Astrocyte (in vitro differentiated cells and primary cell): ENCODE results near the gene RAD51AP2. TPM values are rescaled to one million over a fixed set of nuclear protein-coding genes. Genes with fewer than 3 reads are reported as not detected.
A peak's percentile ranks its signal among the peaks of the same experiment; 100 is the strongest.

Experiments
- DNase-seq: peaks from one replicate; pipeline ENCODE4 v3.0.0-alpha.2; 2010; ENCODE audit warnings: low read depth
- FAIRE-seq: peaks from 2 replicates; lab custom pipeline; 2011; peaks lifted over from hg19 to GRCh38; lab: Jason Lieb, UNC
- H2AFZ ChIP-seq: 2 replicates; pipeline ENCODE4 v1.6.0; 2012; ENCODE audit warnings: low read depth, low read length, inconsistent platforms
- H3K27ac ChIP-seq: 2 replicates; pipeline ENCODE4 v1.5.1; 2011; ENCODE audit warnings: low read depth, low read length, inconsistent platforms
- H3K27me3 ChIP-seq: 2 replicates; pipeline ENCODE4 v1.6.0; 2011; ENCODE audit warnings: low read length, inconsistent platforms; ENCODE audit not compliant: insufficient read depth
- H3K36me3 ChIP-seq: 2 replicates; pipeline ENCODE4 v1.5.1; 2011; ENCODE audit warnings: low read length, inconsistent platforms; ENCODE audit not compliant: insufficient read depth
- H3K4me1 ChIP-seq: 2 replicates; pipeline ENCODE4 v1.5.1; 2011; ENCODE audit warnings: low read length, inconsistent platforms; ENCODE audit not compliant: insufficient read depth
- H3K4me2 ChIP-seq: 2 replicates; pipeline ENCODE4 v1.6.0; 2012; ENCODE audit warnings: low read length, inconsistent platforms
- H3K4me3 ChIP-seq: 2 replicates; pipeline ENCODE4 v1.5.1; 2011; ENCODE audit warnings: low read depth, mild to moderate bottlenecking, low read length, inconsistent platforms; ENCODE audit not compliant: insufficient read depth
- H3K79me2 ChIP-seq: 2 replicates; pipeline ENCODE4 v1.6.0; 2012; ENCODE audit warnings: mild to moderate bottlenecking, low read length, inconsistent platforms; ENCODE audit not compliant: insufficient read depth
- H3K9ac ChIP-seq: 2 replicates; pipeline ENCODE4 v1.6.0; 2012; ENCODE audit warnings: mild to moderate bottlenecking, low read length, inconsistent platforms
- H3K9me3 ChIP-seq: 2 replicates; pipeline ENCODE4 v1.5.1; 2012; ENCODE audit warnings: low read depth, mild to moderate bottlenecking, low read length, inconsistent platforms; ENCODE audit not compliant: insufficient read depth
- H4K20me1 ChIP-seq: 2 replicates; pipeline ENCODE4 v1.6.0; 2012; ENCODE audit warnings: low read length, inconsistent platforms; ENCODE audit not compliant: insufficient read depth
- H3K27ac Mint-ChIP-seq: one replicate; pipeline ENCODE4 v1.8.0; 2021; ENCODE audit warnings: mild to moderate bottlenecking, mixed read lengths; ENCODE audit not compliant: unreplicated experiment
- H3K27me3 Mint-ChIP-seq: one replicate; pipeline ENCODE4 v1.8.0; 2021; ENCODE audit warnings: low read depth, mixed read lengths; ENCODE audit not compliant: unreplicated experiment
- H3K36me3 Mint-ChIP-seq: one replicate; pipeline ENCODE4 v1.8.0; 2021; ENCODE audit warnings: low read depth, mixed read lengths; ENCODE audit not compliant: unreplicated experiment
- H3K4me1 Mint-ChIP-seq: one replicate; pipeline ENCODE4 v1.8.0; 2021; ENCODE audit warnings: low read depth, mixed read lengths; ENCODE audit not compliant: unreplicated experiment
- H3K4me3 Mint-ChIP-seq: one replicate; pipeline ENCODE4 v1.8.0; 2021; ENCODE audit warnings: mild to moderate bottlenecking, moderate library complexity, mixed read lengths; ENCODE audit not compliant: unreplicated experiment
- H3K9me3 Mint-ChIP-seq: one replicate; pipeline ENCODE4 v1.8.0; 2021; ENCODE audit warnings: mild to moderate bottlenecking, mixed read lengths; ENCODE audit not compliant: unreplicated experiment
- CTCF ChIP-seq: IDR thresholded peaks from 2 replicates; pipeline ENCODE4 v1.5.1; 2011; ENCODE audit warnings: low read depth, mild to moderate bottlenecking, inconsistent platforms, low read length, moderate library complexity; ENCODE audit not compliant: insufficient read depth
- EZH2 ChIP-seq: IDR thresholded peaks from 2 replicates; pipeline ENCODE4 v1.6.1; 2012; ENCODE audit warnings: mild to moderate bottlenecking, low read length, inconsistent platforms; ENCODE audit not compliant: insufficient read depth
- total RNA-seq: library from RNA; stranded (reverse); gene quantifications from 2 replicates; pipeline ENCODE4 v1.2.1, GENCODE V29; 2021

Gene RAD51AP2
- total RNA-seq, 1 donor from 2014 or later: not detected

DNA sequence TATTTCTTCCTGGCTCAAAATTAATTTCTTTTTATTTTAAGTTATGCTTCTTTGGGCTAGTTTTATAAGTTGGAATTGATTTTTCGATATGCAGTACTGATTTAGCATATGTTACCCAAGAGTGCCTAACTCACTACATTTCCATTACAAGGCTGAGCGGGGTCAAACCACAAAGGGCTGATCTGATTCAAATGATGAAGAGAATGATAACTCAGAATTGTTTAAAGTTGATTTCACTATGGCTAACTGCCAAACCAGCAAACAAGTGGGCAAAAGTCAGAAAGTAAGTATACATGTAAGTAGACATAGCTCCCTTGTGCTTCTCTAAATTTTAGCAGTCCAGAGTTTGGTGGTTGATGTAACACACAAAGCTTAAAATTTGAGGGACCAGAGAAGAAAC is 35.6 kb downstream of the RAD51AP2 start:
- no peaks in the 10 kb centered on the region for H3K79me2 ChIP-seq
- H3K27me3 ChIP-seq: no peaks in the 10 kb centered on the region
- no peaks in the 10 kb centered on the region for H3K27me3 Mint-ChIP-seq
- peaks cover 8% of the 10 kb centered on the region for H3K4me1 Mint-ChIP-seq
- H3K36me3 ChIP-seq: no peaks in the 10 kb centered on the region
- no peak overlapping the region for H3K4me2 ChIP-seq
- H3K4me3 Mint-ChIP-seq: no peak overlapping the region
- no peak overlapping the region for H2AFZ ChIP-seq
- no peaks in the 10 kb centered on the region for H4K20me1 ChIP-seq
- H3K27ac Mint-ChIP-seq: no peak overlapping the region
- no peak overlapping the region for H3K27ac ChIP-seq
- no peaks in the 10 kb centered on the region for H3K36me3 Mint-ChIP-seq
- FAIRE-seq (no peak), DNase-seq (peak; percentile 60)
- H3K4me1 ChIP-seq: no peaks in the 10 kb centered on the region
- H3K9me3 ChIP-seq: no peaks in the 10 kb centered on the region
- H3K9me3 Mint-ChIP-seq: no peaks in the 10 kb centered on the region
- no peak overlapping the region for H3K4me3 ChIP-seq
- no peak for TF ChIP-seq EZH2
- TF ChIP-seq CTCF: no peak
- H3K9ac ChIP-seq: no peak overlapping the region

DNA sequence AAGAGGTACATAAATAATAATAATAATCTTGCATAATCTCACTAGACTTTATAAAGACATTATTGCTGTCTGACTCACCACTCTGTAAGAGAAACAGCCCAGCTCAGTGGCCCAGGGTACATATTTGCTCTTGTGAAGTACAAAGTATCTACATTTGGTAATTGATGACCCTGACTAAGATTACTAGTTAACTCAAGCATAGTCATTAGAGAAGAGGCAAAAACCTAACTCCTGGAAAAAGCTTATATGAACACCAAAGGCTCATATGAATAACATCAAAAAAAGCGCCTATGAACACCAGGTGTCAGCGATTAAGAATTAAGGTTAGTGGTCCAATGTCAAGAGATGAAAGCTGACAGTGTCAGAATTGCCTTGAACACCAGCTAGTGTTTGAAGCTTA is 38.4 kb downstream of the RAD51AP2 start:
- Histone ChIP-seq H2AFZ (no peak overlapping the region), H3K4me3 (no peak overlapping the region), H3K4me2 (no peak overlapping the region), H3K4me1 (no peaks in the 10 kb centered on the region), H4K20me1 (no peaks in the 10 kb centered on the region), H3K9ac (no peak overlapping the region), H3K36me3 (no peaks in the 10 kb centered on the region), H3K27me3 (no peaks in the 10 kb centered on the region), H3K27ac (no peak overlapping the region), H3K79me2 (no peaks in the 10 kb centered on the region), H3K9me3 (no peaks in the 10 kb centered on the region)
- FAIRE-seq (no peak), DNase-seq (peak; percentile 81)
- no peak for TF ChIP-seq CTCF
- TF ChIP-seq EZH2: no peak
- no peak overlapping the region for H3K27ac Mint-ChIP-seq
- H3K36me3 Mint-ChIP-seq: no peaks in the 10 kb centered on the region
- no peak overlapping the region for H3K4me3 Mint-ChIP-seq
- H3K9me3 Mint-ChIP-seq: no peaks in the 10 kb centered on the region
- no peaks in the 10 kb centered on the region for H3K27me3 Mint-ChIP-seq
- H3K4me1 Mint-ChIP-seq: peaks cover 14% of the 10 kb centered on the region

DNA sequence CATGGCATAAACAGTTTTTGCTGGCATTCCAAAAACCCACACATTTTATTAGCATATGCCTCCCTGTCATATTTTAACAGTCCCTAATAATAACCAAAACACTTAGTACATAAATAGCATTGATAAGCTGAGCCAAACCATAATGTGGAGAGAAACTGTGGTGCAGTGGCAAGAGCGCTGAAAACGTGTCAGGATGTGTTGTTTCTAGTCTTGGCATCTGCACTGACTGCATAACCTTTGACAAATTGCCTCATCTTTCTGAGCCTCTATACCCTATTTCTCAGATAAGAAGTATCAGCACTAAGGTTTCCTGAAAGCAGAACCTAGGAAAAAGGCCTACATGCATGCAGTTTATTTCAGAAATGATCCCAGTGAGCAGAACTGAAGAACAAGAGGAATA is 41.4 kb downstream of the RAD51AP2 start:
- no peaks in the 10 kb centered on the region for H3K9me3 Mint-ChIP-seq
- H3K4me1 Mint-ChIP-seq: peaks cover 12% of the 10 kb centered on the region
- Histone ChIP-seq H2AFZ (no peak overlapping the region), H3K9ac (no peak overlapping the region), H4K20me1 (no peaks in the 10 kb centered on the region), H3K27me3 (no peaks in the 10 kb centered on the region), H3K4me3 (no peak overlapping the region), H3K36me3 (no peaks in the 10 kb centered on the region), H3K4me2 (no peak overlapping the region), H3K4me1 (no peaks in the 10 kb centered on the region), H3K79me2 (no peaks in the 10 kb centered on the region), H3K27ac (no peak overlapping the region), H3K9me3 (no peaks in the 10 kb centered on the region)
- no peak overlapping the region for H3K27ac Mint-ChIP-seq
- H3K27me3 Mint-ChIP-seq: no peaks in the 10 kb centered on the region
- DNase-seq (no peak), FAIRE-seq (no peak)
- TF ChIP-seq CTCF (no peak), EZH2 (no peak)
- no peak overlapping the region for H3K4me3 Mint-ChIP-seq
- H3K36me3 Mint-ChIP-seq: no peaks in the 10 kb centered on the region
